Lower leg skin (tissue), 3 donors: ENCODE data around the gene TENM4.

ENCODE experiments used
- POLR2A ChIP-seq, 2 donors: fragments of 450-650 bp; IDR thresholded peaks; one replicate each; pipeline ENCODE4 v1.6.1; 2016 to 2017; ENCODE audit warnings: antibody characterized with exemption in 2 of 2, mild to moderate bottlenecking in 1 of 2, moderate library complexity in 1 of 2
- TF ChIP-seq, protein P1 (sequence below), 3 donors: fragments of 450-650 bp; IDR thresholded peaks; one replicate each; pipeline ENCODE4 v1.5.1; 2016; ENCODE audit warnings: antibody characterized with exemption in 3 of 3, mild to moderate bottlenecking in 3 of 3, moderate library complexity in 2 of 3

DNA sequence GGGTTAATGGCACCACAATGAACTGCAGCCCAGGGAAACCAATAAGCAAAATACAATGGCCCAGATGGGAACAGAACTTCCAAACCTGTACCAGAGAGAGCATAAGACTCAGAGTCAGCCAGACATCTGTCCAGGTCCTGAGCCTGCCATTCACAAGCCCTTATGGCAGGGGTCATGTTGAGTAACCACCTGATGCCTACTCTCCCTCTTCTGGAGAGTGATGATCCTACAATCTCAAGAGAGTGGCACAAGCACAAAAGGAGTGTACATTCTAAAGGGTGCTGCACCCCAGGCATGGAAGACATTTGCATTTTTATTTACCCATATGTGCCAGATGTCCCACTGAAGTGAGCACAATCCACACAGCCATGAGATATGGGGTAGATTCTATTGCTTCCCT, 10.6 kb downstream of the TENM4 start:
- TF ChIP-seq, protein P1, sequence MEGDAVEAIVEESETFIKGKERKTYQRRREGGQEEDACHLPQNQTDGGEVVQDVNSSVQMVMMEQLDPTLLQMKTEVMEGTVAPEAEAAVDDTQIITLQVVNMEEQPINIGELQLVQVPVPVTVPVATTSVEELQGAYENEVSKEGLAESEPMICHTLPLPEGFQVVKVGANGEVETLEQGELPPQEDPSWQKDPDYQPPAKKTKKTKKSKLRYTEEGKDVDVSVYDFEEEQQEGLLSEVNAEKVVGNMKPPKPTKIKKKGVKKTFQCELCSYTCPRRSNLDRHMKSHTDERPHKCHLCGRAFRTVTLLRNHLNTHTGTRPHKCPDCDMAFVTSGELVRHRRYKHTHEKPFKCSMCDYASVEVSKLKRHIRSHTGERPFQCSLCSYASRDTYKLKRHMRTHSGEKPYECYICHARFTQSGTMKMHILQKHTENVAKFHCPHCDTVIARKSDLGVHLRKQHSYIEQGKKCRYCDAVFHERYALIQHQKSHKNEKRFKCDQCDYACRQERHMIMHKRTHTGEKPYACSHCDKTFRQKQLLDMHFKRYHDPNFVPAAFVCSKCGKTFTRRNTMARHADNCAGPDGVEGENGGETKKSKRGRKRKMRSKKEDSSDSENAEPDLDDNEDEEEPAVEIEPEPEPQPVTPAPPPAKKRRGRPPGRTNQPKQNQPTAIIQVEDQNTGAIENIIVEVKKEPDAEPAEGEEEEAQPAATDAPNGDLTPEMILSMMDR (IDR thresholded peaks at IDR 0.05), result no peak
- no peak for TF ChIP-seq POLR2A (IDR thresholded peaks at IDR 0.05)
